NCI-H1092 (cell line): ENCODE measurements around the gene FARP1.

ENCODE experiments used
- DNase-seq: peaks from one replicate; lab custom pipeline; 2025; lab: John Stamatoyannopoulos, UW

FARP1 gene

GRCh38 chr13:98482476-98483444, 339.9 kb downstream of the FARP1 start:
- DNase-seq: no peak

DNA sequence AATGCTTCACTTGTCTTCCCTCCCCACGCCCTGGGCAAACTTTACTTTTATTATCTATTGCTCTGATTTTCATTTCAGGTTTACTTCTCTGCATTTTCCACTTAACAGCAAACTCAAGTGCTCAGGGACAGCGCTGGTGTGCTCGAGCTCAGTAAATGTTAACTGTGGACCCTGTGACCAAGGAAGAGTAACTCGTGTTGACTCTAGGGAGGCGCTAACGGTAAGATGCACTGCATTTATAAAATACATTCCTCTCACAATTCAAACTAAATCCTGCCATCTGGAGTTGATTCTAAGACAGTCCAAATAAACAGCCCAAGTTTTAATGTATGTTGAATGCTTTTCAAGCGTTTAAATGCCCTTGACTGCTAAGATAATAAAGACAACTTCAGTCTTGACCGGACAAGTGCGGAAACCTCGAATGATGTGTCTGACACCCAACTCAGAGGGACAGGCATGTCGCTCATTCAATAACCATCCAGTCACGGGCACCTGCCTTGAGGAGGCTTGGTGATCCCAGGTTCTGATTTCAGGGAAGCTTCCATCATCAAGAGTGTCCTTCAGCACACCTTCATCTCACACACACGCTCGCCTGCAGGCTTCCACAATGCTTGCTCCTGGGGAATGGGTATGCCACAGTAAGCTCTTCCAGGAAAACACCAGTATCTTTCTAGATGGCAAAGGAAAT, 340.9 kb downstream of the FARP1 start:
- DNase-seq: no peak

DNA sequence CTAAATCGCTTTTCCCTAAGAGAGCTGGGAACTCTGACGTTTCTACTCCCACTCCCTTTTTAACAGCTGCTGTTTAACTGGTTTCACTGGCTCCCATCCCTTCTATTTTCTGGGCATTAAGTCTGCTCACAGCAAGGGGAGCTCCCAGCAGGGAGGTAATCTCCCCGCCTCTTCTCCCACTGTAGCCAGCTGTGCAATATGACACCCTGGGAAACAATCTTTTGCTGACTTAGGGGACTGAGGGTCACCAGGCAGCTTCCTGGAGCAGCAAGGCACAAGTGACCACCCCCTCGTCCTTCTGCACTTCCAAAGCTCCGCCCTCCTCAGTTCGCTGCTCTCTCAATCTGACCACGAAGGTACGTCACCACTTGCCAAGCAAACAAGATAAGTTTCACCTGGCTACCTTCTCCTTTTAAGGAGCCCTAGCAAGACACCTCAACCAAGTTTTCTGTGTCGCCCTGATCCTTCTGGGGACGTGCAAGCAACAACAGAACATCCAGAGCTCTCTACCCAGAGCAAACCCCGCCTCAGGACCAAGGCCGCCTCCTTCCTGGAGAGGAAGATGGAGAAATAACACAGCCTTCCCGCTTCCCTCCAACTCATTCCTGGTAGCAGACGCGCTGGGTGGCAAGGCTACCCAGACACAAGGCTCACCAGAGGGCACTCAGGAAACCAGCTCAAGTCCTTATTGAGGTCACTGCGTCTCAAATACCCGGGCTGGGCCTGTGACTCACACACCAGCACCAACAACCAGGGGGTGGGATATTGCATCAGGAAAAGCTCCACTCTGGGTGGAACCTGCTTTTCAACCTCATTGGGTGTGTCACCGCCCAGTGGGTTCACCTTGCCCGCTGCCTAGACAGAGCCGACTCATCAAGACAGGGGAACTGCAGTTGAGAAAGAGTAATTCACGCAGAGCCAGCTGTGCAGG, 341.7 kb downstream of the FARP1 start:
- peak; percentile 34 for DNase-seq

- DNase-seq: no peak
These were observed 342.7 kb downstream of the FARP1 start for GRCh38 chr13:98485561-98485960.

DNA sequence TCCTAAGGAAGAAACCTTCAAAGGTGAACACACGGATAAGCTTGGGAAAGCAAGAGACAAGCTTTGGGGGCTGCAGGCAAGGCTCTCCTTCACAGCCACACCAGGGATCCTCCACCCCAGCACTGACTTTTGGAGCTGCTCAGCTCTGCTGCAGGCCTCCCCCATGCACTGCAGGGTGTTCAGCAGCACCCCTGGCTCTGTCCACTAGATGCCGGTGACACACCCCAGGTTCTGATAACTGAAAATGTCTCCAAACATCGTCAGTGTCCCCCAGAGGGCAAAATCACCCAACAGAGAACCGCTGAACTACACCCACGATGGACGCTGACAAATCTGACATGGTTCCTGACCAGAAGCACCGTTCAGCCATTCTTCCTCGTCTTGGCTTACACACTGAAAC, 343.5 kb downstream of the FARP1 start:
- no peak for DNase-seq

DNA sequence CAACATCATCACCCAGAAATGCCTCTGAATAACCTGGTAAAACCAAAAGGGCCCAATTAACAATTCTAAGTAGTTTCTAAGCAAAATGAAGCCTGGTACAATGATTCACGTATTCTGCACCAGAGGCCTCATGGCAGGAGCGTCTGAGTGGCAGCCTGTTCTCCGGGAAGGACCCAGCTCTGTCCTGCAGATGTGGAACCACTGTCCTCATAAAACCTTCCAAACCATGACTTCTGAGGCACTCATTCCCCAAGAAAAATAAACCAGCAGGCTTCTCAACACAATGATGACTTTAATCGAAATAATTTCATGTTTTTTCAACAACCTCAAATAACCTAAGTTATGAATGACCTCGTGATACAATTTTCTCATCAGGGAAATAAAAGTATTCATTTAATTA, 344.1 kb downstream of the FARP1 start:
- no peak for DNase-seq

DNA sequence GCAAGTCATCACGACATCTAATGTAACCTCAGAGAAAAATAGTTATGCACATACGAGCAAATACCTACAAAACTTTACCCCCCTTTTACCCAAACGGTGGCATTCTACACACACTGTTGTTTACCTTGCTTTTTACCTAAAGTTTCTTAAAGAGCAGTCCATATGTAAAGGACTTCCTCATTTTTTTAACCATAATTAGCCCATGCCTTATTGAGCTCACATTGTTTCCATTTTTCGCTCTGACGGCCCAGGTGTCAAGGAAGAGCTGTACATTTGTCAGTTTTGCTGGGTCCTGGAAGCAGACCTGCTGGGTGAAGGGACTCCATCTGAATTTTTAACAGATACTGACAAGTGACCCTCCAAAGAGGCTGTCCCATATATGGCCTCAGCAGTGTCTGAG, 344.6 kb downstream of the FARP1 start:
- no peak for DNase-seq

DNA sequence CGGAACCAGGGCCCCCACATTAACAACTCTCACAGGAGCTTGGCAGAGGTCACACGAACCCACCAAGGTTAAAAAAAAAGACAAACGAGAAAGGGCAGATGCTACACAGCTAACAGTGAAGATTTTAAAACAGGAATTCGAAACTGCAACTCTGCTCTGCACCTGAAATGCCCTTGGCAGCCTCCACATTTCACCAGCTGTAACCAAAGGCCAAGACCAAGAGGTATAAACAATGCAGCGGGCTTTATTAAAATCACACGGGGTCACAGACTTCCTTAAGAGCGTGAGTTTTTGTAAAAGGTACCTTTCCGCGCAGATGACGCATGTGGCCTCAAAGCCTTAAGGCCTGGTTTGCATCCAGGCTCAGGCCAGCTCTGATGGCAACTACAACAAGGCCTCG, 345.8 kb downstream of the FARP1 start:
- no peak for DNase-seq

- no peak for DNase-seq
These were observed 346.7 kb downstream of the FARP1 start for GRCh38 chr13:98489446-98490194.

DNA sequence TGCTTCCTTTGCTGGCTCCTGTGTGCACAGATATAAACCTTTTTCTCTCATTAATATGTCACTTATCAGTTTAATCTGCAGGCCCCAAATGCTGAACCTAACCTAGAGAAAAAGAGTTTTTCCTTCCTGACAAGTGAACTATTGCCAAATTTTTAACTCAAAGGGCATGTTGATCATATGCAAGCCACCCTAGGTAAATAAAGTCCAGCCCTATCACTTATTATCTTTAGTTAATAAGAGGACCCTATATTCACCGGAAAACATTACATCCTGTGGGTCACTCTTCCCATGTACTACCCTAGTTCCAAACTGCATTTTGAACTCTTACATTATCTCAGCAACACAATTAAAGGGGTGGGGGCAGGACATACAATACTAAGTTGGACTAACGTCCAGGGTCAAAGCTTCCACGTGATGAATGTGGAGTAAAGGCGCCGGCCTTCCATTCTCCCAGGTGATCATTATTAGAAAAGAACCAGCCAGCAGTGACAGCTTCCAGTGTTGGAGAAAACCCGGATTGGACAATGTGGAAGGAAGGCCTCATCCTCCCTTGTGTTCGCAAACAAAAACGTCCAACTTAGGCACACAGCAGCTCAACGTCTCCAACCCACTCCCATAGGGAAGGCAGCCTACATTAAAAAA, 347.4 kb downstream of the FARP1 start:
- no peak for DNase-seq

DNA sequence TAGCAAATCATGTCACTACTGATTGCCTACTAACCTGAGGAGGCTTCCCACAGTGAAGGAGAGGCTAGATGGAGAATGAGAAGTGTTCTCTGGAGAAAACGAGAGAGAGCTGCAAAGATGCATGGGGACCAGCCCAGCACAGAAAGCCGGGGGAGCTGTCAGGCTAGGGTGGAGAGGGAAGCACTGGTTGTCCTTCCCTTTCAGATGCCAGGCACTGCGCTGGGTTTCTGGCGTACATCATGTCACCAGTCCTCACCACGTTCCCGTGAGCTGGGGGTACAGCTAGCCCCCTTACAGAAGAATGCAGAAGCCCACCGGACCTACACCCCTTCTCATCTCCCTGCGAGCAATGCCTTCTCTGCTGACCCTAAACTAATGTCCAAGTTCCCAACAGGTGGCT, 348.0 kb downstream of the FARP1 start:
- DNase-seq: no peak

DNA sequence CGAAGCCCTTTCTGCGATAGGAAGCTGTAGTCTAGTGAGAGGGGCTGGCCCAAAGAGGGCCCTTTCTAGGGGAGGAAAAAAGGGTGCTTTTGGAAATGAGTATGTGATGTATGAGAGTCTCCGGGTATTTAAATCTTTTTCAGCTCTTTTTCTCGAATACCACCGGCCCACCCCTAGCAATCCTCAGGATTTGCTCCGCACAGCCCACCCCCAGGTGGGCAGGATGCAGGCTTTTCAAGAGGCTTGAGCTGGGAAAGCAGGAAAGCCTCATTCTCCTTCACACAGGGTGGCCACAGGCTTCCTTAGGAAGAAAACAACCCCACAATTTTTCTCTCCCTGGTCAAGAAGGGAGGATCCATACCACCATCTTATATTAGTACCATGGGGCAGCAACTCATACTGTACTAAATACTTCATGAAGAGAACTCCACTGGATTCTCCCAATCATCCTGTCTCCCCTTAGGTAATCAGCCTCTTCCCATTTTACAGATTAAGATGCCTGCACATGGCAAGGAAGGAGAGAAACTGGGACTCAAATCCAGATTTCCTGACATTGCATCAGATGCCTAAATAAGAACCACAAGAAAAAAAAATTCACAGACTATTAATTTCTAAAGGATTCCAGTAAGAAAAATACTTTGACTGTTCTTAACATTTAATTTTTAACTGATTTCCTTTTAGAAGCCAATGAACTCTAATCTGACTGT, 349.6 kb downstream of the FARP1 start:
- no peak for DNase-seq

- no peak for DNase-seq
These were observed 350.3 kb downstream of the FARP1 start for GRCh38 chr13:98493042-98493712.

DNA sequence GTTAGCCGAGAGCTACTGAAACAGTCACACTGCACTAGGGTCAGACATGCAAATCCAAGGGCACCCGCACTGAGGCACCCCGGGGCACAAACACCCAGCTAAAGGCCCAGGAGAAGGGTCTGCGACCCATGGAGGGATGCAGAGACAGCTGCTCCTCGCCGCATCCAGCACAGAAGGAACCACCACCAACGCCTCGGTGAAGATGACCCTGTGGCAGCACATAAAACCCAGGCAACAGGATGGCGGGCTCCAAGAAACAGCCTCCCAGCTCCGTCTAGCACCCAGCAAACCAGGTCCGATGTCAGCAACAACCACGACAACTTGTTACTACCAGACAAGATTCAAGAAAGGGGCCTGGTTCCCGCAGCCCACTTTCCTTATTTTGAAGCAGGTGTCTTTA, 351.9 kb downstream of the FARP1 start:
- DNase-seq: no peak

DNA sequence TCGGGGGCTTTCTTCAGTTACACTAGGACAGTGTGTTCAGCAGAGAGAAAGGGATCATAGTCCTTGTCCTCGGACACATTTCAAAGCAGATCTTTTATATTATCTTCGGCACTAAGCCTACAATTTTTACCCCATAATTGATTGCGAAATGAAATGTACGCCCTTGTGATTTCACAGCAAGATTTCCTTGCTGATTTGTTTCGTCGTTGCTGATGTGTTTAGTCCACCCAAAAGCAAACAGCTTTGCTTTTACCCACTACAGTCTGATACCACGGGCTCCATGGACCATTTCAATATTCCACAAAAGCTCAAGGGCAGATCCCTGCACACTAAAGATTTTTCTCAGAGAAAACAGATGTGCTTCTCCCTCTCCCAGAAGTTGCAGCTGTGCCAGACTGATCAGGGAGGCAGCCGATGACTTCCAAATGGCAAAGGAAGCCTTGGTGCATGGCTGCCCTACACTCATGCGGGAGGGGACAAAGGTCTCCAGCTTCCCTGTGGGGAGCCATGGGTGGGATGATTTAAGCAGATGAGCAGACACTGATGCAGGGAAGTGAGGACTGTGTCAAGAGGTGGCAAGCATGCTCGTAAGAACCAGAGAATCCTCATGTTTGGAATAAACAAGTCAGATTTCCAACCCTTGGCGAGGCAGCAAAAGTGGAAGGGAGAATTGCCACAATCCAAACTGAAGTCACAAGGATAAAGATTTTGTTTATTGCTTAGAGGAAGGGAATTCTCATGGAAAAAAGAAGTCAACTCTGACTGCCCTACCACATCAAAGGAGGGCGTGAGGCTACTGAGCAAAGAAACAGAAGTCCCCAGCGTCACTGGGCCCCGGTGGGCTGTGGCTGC, 353.0 kb downstream of the FARP1 start:
- DNase-seq: no peak

- DNase-seq: no peak
These were observed 353.5 kb downstream of the FARP1 start for GRCh38 chr13:98496479-98496791.

DNA sequence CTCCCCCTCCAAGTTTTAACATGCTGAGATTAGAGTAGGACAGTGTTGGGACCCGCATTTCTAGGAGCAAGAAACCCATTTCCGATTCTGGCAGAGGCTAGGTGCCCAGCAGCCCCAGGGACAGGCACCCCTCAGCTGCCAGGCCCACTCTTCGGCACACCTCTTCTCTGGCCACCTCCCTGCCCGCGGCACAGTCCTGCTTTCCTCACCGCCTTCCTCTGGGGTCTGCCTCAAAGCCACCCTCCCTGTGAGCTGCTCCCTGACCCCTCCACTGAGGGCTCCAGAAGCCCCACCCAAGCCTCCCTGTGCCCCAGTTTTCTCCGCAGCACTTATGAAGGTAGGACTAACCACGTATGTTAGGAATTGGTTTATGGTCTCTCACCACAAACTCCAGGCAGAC, 354.1 kb downstream of the FARP1 start:
- no peak for DNase-seq

DNA sequence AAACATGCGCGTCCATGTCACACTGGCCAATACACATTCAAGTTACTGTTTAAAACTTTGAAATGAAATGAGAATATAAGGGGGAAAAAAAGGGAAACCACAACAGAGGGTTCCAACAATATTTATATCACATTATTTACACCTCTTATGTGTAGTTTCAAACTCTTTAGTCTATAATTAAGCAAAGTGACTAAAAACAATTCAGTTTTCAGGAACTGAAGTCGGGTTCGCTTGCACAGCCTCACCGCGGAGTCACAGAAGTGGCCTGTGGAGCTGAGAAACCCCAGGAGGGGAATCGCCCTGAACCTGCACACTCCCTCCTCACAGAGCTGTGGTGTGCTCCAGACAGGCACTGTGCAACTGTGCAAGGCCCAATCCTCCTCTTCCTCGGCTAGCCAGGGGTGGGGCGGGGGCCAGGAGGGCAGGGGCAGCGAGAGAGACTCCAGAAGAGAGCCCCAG, 358.1 kb downstream of the FARP1 start:
- no peak for DNase-seq
